HepG2 (cell line): Measurements from ENCODE around the gene PPP3R1. TPM values are rescaled to one million over a fixed set of nuclear protein-coding genes. Genes with fewer than 3 reads are reported as not detected.

Experiments
- AGO2 ChIP-seq: fragments of 200-400 bp; formaldehyde crosslinking; optimal IDR thresholded peaks from 2 replicates; pipeline ENCODE3; 2017; ENCODE audit warnings: mild to moderate bottlenecking, low read depth, low read length, moderate library complexity
- CBFB ChIP-seq: sonication (generic); formaldehyde crosslinking; IDR thresholded peaks from 2 replicates; pipeline ENCODE4 v1.4.0; 2020; ENCODE audit warnings: missing genetic modification reagents
- HCFC1 ChIP-seq: fragments of 150-350 bp; IDR thresholded peaks from 2 replicates; pipeline ENCODE4 v1.6.1; 2014; ENCODE audit warnings: low read depth, low read length
- HDAC6 ChIP-seq: fragments of 200-600 bp; sonication (generic); IDR thresholded peaks from 2 replicates; pipeline ENCODE4 v1.7.0; 2017; ENCODE audit warnings: mild to moderate bottlenecking, antibody characterized with exemption, low read length, low read depth
- JUN ChIP-seq: sonication (generic); formaldehyde crosslinking; IDR thresholded peaks from 2 replicates; pipeline ENCODE4 v1.4.0; 2020; ENCODE audit warnings: mild to moderate bottlenecking, missing genetic modification reagents
- MEF2D ChIP-seq: sonication (generic); formaldehyde crosslinking; IDR thresholded peaks from 2 replicates; pipeline ENCODE4 v1.5.1; 2020; ENCODE audit warnings: mild to moderate bottlenecking, missing genetic modification reagents
- MEIS1 ChIP-seq: sonication (generic); formaldehyde crosslinking; IDR thresholded peaks from 2 replicates; pipeline ENCODE4 v1.9.0; 2021; ENCODE audit warnings: mild to moderate bottlenecking, missing genetic modification reagents, moderate library complexity, borderline replicate concordance
- PCBP1 ChIP-seq: fragments of 200-400 bp; formaldehyde crosslinking; IDR thresholded peaks from 2 replicates; pipeline ENCODE4 v1.6.1; 2017; ENCODE audit warnings: mild to moderate bottlenecking, low read depth, low read length, borderline replicate concordance
- RXRA ChIP-seq: sonication (generic); formaldehyde crosslinking; IDR thresholded peaks from 2 replicates; pipeline ENCODE4 v1.5.1; 2020; ENCODE audit warnings: missing genetic modification reagents
- SP1 ChIP-seq, 2 experiments: fragments of 450-650 bp in 1 of 2; sonication (generic) in 1 of 2; formaldehyde crosslinking in 1 of 2; IDR thresholded peaks; 2 replicates each; pipeline versions ENCODE4 v1.4.0 to v1.6.1; 2016 to 2020; ENCODE audit warnings: missing genetic modification reagents in 1 of 2
- ZNF335 ChIP-seq: sonication (generic); formaldehyde crosslinking; IDR thresholded peaks from 2 replicates; pipeline ENCODE4 v1.4.0; 2020; ENCODE audit warnings: missing genetic modification reagents
- ZNF709 ChIP-seq: sonication (generic); formaldehyde crosslinking; IDR thresholded peaks from 2 replicates; pipeline ENCODE4 v1.5.0; 2020; ENCODE audit warnings: mild to moderate bottlenecking, missing genetic modification reagents
- ZNF879 ChIP-seq: sonication (generic); formaldehyde crosslinking; IDR thresholded peaks from 2 replicates; pipeline ENCODE4 v1.8.1; 2023; ENCODE audit warnings: missing genetic modification reagents
- polyA plus RNA-seq, 8 experiments: library from polyadenylated mRNA; depleted of rRNA in 3 of 8; stranded (reverse) in 7 of 8; unstranded in 1 of 8; fragments of >200 nt; fragmentation: Illumina TruSeq in 4 of 8; extraction: Trizol in 4 of 8; gene quantifications; 2 replicates each; pipeline versions ENCODE4 v1.2.1 to v1.2.3, GENCODE V29; 2011 to 2016; ENCODE audit warnings: low read depth in 4 of 8, missing spikeins in 1 of 8, mixed read lengths in 1 of 8; ENCODE audit not compliant: insufficient read depth in 1 of 8
- total RNA-seq, 5 experiments: library from RNA; depleted of rRNA; stranded (reverse); fragments of >200 nt; fragmentation: Illumina TruSeq; extraction: Trizol; gene quantifications; 2 replicates each; pipeline ENCODE4 v1.2.3, GENCODE V29; 2016; ENCODE audit warnings: low read depth in 1 of 5
- TF ChIP-seq, protein P1 (sequence below): sonication (generic); formaldehyde crosslinking; IDR thresholded peaks from 2 replicates; pipeline ENCODE4 v1.4.0; 2020; ENCODE audit warnings: low read depth, mild to moderate bottlenecking, missing genetic modification reagents
- TF ChIP-seq, protein P2 (sequence below): sonication (generic); formaldehyde crosslinking; IDR thresholded peaks from 2 replicates; pipeline ENCODE4 v1.4.0; 2020; ENCODE audit warnings: missing genetic modification reagents
- TF ChIP-seq, protein P3 (sequence below): sonication (generic); formaldehyde crosslinking; IDR thresholded peaks from 2 replicates; pipeline ENCODE4 v1.4.0; 2020; ENCODE audit warnings: missing genetic modification reagents

Gene PPP3R1
- total and polyA plus RNA-seq, 2 of the 13 experiments (the other 11 are each of a cell fraction or from before 2014, with no cell fraction given): 11.6 to 25.7 TPM

DNA sequence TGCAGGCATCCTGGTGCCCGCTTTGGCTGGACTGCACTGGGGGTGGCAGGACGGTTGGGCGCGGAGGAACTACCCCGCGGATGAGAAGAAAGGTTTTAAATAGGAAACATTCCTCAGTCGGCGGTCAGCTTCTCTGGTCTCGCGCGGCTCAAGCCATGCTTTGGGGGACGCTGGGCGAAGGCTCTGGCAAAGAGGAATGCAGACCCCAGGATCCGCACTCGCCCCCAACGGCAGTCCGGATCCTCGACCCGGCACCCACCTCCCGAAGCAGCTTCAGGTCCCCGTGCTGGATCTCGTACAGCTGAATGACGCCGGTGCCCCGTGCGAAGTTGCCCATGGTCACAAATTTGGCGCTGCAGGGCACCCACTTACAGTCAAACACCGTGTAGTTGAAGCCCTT is 95.3 kb downstream of the PPP3R1 start (continued):
- no peak for TF ChIP-seq ZNF335 (CRISPR knock-in tag)
- no peak for TF ChIP-seq CBFB (CRISPR knock-in tag)
- no peak for TF ChIP-seq SP1 (IDR thresholded peaks at IDR 0.05)
- no peak for TF ChIP-seq SP1 (CRISPR knock-in tag; IDR thresholded peaks at IDR 0.05)
- TF ChIP-seq ZNF879 (CRISPR knock-in tag): no peak
- TF ChIP-seq JUN (CRISPR knock-in tag): no peak
- TF ChIP-seq, protein P1, sequence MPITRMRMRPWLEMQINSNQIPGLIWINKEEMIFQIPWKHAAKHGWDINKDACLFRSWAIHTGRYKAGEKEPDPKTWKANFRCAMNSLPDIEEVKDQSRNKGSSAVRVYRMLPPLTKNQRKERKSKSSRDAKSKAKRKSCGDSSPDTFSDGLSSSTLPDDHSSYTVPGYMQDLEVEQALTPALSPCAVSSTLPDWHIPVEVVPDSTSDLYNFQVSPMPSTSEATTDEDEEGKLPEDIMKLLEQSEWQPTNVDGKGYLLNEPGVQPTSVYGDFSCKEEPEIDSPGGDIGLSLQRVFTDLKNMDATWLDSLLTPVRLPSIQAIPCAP (CRISPR knock-in tag): no peak
- peak; percentile 32; the same call in 1 of the 2 replicates for TF ChIP-seq ZNF709
- TF ChIP-seq PCBP1: no peak
- 0 out of 2 replicates have a peak, but pooled peaks have one; percentile 16 for TF ChIP-seq MEF2D (CRISPR knock-in tag)
- TF ChIP-seq MEIS1 (CRISPR knock-in tag): no peak
- TF ChIP-seq, protein P2, sequence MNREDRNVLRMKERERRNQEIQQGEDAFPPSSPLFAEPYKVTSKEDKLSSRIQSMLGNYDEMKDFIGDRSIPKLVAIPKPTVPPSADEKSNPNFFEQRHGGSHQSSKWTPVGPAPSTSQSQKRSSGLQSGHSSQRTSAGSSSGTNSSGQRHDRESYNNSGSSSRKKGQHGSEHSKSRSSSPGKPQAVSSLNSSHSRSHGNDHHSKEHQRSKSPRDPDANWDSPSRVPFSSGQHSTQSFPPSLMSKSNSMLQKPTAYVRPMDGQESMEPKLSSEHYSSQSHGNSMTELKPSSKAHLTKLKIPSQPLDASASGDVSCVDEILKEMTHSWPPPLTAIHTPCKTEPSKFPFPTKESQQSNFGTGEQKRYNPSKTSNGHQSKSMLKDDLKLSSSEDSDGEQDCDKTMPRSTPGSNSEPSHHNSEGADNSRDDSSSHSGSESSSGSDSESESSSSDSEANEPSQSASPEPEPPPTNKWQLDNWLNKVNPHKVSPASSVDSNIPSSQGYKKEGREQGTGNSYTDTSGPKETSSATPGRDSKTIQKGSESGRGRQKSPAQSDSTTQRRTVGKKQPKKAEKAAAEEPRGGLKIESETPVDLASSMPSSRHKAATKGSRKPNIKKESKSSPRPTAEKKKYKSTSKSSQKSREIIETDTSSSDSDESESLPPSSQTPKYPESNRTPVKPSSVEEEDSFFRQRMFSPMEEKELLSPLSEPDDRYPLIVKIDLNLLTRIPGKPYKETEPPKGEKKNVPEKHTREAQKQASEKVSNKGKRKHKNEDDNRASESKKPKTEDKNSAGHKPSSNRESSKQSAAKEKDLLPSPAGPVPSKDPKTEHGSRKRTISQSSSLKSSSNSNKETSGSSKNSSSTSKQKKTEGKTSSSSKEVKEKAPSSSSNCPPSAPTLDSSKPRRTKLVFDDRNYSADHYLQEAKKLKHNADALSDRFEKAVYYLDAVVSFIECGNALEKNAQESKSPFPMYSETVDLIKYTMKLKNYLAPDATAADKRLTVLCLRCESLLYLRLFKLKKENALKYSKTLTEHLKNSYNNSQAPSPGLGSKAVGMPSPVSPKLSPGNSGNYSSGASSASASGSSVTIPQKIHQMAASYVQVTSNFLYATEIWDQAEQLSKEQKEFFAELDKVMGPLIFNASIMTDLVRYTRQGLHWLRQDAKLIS (CRISPR knock-in tag): no peak
- TF ChIP-seq HDAC6: no peak
- 0 out of 2 replicates have a peak, but pooled peaks have one; percentile 38 for TF ChIP-seq RXRA (CRISPR knock-in tag)
- TF ChIP-seq AGO2: peak; percentile 37
- no peak for TF ChIP-seq HCFC1
- TF ChIP-seq, protein P3, sequence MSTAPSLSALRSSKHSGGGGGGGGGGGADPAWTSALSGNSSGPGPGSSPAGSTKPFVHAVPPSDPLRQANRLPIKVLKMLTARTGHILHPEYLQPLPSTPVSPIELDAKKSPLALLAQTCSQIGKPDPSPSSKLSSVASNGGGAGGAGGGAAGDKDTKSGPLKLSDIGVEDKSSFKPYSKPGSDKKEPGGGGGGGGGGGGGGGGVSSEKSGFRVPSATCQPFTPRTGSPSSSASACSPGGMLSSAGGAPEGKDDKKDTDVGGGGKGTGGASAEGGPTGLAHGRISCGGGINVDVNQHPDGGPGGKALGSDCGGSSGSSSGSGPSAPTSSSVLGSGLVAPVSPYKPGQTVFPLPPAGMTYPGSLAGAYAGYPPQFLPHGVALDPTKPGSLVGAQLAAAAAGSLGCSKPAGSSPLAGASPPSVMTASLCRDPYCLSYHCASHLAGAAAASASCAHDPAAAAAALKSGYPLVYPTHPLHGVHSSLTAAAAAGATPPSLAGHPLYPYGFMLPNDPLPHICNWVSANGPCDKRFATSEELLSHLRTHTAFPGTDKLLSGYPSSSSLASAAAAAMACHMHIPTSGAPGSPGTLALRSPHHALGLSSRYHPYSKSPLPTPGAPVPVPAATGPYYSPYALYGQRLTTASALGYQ: no peak
